Left ventricle myocardium inferior (tissue), 1 donor: ENCODE results near the gene PLIN4. TPM values are rescaled to one million over a fixed set of nuclear protein-coding genes. Genes with fewer than 3 reads are reported as not detected.

Source experiments
- DNase-seq: peaks from one replicate; pipeline ENCODE4 v3.0.0-alpha.2; 2020
- H3K27ac ChIP-seq: fragments of 200-600 bp; replicated peaks from 2 replicates; pipeline ENCODE4 v1.8.0; 2021
- H3K27me3 ChIP-seq: fragments of 200-600 bp; 2 replicates; pipeline ENCODE4 v1.8.0; 2021; ENCODE audit warnings: low read depth
- H3K36me3 ChIP-seq: fragments of 200-600 bp; 2 replicates; pipeline ENCODE4 v1.8.0; 2021
- H3K4me1 ChIP-seq: fragments of 200-600 bp; 2 replicates; pipeline ENCODE4 v1.8.0; 2021
- H3K4me3 ChIP-seq: fragments of 200-600 bp; 2 replicates; pipeline ENCODE4 v1.8.0; 2021; ENCODE audit warnings: mild to moderate bottlenecking, moderate library complexity
- H3K9me3 ChIP-seq: fragments of 200-600 bp; replicated peaks from 2 replicates; pipeline ENCODE4 v1.8.0; 2021
- intact Hi-C: fragments of 100-400 bp; cut with micrococcal nuclease; formaldehyde crosslinking; loops from one replicate; pipeline ENCODE4 v1.11.0; 2022
- total RNA-seq: library from RNA; stranded (reverse); fragmentation: NEBNext Ultra II Directional; extraction: Animal tissue kit (Norgen Biotek cat#: 25700); gene quantifications from one replicate; pipeline ENCODE4 v1.2.1, GENCODE V29; 2021
- TF ChIP-seq, protein P1 (sequence below): fragments of 200-600 bp; IDR thresholded peaks from 2 replicates; pipeline ENCODE4 v1.8.0; 2021; ENCODE audit warnings: antibody characterized with exemption, mild to moderate bottlenecking, borderline replicate concordance
- donor health status: DM: no; HTN: yes; CAD: no; lungs with severe emphysema.

The PLIN4 gene
- total RNA-seq, 1 donor from 2014 or later = 162 TPM

DNA sequence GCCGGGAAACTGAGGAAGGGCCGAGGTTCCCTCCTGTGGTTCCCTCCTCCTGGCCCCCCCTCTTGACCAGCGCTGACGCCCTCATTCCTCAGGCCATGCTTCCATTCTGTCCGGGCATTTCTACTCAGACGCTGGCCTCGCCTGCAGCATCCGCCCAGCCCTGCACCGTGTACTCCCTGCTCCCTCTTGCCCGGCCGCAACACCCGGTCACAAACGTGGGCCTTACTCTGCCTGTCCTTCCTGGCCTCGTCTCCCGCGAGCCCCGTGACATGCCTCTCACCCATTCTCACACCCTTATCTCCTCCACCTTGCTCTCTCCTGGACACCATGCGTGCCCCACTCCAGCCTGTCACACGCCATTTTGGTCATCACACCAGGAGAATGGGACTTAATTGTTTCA, 34.9 kb downstream of the PLIN4 start:
- peaks cover 39% of the 10 kb centered on the region for H3K36me3 ChIP-seq
- no peaks in the 10 kb centered on the region for H3K27me3 ChIP-seq
- H3K4me1 ChIP-seq = peaks cover 8% of the 10 kb centered on the region
- no peaks in the 10 kb centered on the region for H3K9me3 ChIP-seq
- TF ChIP-seq, protein P1, sequence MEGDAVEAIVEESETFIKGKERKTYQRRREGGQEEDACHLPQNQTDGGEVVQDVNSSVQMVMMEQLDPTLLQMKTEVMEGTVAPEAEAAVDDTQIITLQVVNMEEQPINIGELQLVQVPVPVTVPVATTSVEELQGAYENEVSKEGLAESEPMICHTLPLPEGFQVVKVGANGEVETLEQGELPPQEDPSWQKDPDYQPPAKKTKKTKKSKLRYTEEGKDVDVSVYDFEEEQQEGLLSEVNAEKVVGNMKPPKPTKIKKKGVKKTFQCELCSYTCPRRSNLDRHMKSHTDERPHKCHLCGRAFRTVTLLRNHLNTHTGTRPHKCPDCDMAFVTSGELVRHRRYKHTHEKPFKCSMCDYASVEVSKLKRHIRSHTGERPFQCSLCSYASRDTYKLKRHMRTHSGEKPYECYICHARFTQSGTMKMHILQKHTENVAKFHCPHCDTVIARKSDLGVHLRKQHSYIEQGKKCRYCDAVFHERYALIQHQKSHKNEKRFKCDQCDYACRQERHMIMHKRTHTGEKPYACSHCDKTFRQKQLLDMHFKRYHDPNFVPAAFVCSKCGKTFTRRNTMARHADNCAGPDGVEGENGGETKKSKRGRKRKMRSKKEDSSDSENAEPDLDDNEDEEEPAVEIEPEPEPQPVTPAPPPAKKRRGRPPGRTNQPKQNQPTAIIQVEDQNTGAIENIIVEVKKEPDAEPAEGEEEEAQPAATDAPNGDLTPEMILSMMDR = no peak
- intact Hi-C loops = no loop called here
- no peak overlapping the region for H3K27ac ChIP-seq
- DNase-seq = no peak
- H3K4me3 ChIP-seq = no peak overlapping the region

DNA sequence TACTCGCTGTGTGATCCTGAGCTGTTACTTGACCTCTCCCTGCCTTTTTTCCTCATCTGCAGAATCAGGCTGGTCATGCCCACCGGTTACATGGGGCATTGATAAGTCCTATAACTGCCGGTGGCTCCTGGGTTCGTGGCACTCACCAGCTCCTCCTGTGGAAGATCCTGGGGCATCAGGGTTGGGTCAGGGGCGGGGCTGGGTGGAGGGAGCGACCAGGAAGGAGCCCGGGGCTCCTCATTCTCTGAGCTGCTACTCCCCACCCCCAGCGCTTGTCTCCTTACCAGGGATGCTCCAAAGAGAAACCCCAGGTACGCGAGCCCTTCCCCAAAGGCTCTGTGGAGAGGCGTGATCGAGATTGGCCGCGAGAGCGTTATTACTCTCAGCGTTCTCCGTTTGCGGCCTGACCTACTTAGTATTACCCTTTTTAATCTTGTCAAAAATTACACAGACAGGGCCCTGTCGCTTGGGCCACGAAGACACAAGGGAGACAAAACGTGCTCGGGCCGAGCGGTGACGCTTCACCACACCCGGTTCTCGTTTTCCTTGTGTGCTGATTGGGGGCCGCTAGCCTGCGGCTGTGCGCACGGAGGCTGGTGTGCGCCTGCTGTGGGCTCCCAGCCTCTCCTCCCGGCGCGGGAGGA, 35.4 kb downstream of the PLIN4 start:
- Histone ChIP-seq H3K27me3 (no peaks in the 10 kb centered on the region), H3K9me3 (no peaks in the 10 kb centered on the region), H3K4me1 (peaks cover 5% of the 10 kb centered on the region), H3K27ac (no peak overlapping the region), H3K36me3 (peaks cover 42% of the 10 kb centered on the region), H3K4me3 (no peak overlapping the region)
- TF ChIP-seq, protein P1 = no peak
- no peak for DNase-seq
- intact Hi-C loops = no loop called here

DNA sequence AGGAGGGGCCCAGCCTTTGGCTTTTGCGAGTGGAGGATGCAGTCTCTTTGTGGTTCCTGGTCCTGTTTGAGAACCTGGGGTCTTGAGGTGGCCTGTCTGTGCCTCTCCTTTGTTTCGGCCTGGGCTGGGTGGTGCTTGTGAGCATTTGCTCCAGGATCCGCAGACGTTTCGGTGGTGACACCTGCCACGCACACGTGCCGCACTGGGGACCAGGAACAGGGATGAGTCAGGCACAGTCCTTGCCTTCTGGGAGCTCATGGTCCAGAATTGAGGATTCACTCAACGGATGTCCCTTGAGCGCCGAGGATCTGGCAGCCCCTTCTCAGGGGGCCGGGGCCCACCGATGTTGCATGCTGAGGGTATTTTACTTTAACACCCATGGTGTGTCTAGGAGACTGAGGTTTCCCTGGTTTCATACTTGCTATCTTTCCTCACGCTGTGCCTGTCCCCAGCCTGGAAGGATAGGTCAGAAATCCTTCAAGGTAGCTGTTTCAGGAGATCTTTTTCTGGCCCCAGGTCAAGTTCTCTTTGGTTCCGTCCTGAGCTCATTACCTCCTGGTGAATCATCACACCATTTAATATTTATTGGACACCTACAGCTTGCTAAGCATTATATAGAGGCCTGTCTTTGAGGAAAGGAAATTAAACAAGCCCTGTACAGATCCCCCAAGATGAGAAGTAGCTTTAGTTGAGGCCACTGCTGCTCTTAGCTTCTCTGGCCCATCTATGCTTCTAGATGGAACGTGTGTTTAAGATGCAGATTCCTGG, 41.1 kb downstream of the PLIN4 start:
- DNase-seq = no peak
- Histone ChIP-seq H3K27me3 (no peaks in the 10 kb centered on the region), H3K36me3 (peaks cover 45% of the 10 kb centered on the region), H3K27ac (no peak overlapping the region), H3K4me1 (peaks cover 28% of the 10 kb centered on the region), H3K9me3 (no peaks in the 10 kb centered on the region), H3K4me3 (no peak overlapping the region)
- intact Hi-C loops = no loop called here
- TF ChIP-seq, protein P1 = no peak

DNA sequence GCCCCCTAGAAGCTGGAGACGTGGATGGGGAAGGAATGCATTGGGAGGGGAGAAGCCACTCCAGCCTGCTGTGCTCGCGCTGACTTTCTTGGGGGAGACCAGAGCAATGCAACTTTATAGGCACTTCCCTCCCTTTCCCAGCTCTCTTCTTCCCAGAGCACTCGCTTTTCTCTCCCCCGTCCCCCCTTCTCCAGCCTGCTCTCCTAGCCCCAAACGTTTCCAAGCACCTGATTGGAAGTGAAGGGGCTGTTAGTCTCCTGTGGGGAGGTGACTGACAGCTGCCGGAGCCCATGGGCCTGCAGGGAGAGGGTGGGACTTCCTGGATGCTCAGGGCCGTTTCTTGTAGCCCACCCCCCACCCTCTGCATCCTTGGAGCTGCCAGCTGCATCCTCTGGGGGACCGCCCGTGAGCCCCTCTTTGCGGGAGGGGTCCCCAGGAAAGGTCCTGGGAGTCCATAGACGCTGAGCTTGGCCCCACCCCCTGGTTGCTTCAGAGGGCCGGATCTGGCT, 43.7 kb downstream of the PLIN4 start:
- intact Hi-C loops = no loop called here
- peak overlapping the region; percentile 98 for H3K4me3 ChIP-seq

DNA sequence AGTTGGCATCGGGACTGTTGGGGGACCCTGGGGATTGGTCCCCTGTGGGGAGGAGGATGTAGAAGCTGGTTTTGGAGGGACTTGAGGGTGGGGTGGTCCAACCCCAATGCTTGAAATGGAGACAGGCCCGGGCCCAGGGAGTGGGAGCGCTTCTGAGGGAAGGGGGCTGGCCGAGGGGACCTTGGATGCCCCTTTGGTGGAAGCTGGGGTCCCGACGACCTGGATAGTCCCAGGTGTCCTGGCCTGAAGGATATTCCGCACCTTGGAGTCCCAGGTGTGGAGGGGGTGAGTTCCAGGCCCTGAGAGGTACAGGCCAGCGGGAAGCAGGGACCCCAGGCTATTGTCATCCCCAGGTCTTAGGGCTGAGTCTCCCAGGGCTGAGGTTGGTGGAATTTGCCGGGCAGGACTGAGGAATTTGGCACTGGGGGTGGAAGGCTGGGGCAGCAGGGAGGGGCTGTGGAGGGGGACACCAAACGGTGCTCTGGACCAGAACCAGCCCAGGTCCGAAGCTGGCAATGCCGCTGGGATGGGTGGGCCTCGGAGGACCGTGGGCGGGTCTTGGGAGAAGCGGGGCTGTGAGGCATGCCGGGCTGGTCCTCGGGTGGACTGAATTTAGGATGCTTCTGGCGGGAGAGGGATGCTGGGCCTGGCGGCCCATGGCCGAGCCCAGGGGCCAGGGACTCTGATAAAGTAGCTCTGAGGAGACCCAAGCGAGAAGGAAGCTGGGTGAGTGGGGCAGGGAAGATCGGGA, 44.3 kb downstream of the PLIN4 start:
- Histone ChIP-seq H3K27ac (peak overlapping the region; percentile 16), H3K27me3 (no peaks in the 10 kb centered on the region), H3K4me1 (peaks cover 35% of the 10 kb centered on the region), H3K9me3 (no peaks in the 10 kb centered on the region), H3K4me3 (peak overlapping the region; percentile 98), H3K36me3 (peaks cover 33% of the 10 kb centered on the region)
- TF ChIP-seq, protein P1 = no peak
- intact Hi-C loops = no loop called here
- DNase-seq = no peak

More for the DNA sequence above, 43.7 kb downstream of the PLIN4 start:
- TF ChIP-seq, protein P1 = no peak
- Histone ChIP-seq H3K9me3 (no peaks in the 10 kb centered on the region), H3K36me3 (peaks cover 37% of the 10 kb centered on the region), H3K27me3 (no peaks in the 10 kb centered on the region), H3K4me1 (peaks cover 35% of the 10 kb centered on the region), H3K27ac (peak overlapping the region; percentile 16)
- DNase-seq = no peak
